ENCODE data around the gene HLA-DMA.
"Not testable (repeated sequence)": the region's sequence is repeated elsewhere in the genome, so short reads cannot be mapped to it uniquely, and the experiment has no call there.

The HLA-DMA gene

GRCh38 chr6:32954986-32955802 is 2.3 kb upstream of the HLA-DMA start:
- DNase-seq (ENCODE audit: low read depth in 2 of 2): no peak

- DNase-seq (ENCODE audit: low read depth in 2 of 2): no peak
Observed at GRCh38 chr6:32954267-32954666, 1.4 kb upstream of the HLA-DMA start.

- DNase-seq (ENCODE audit: low read depth in 2 of 2): no peak
Observed at GRCh38 chr6:32953775-32954174, 878 bp upstream of the HLA-DMA start.

- no peak for DNase-seq (ENCODE audit: low read depth in 2 of 2)
Observed at GRCh38 chr6:32950449-32950848, 2.4 kb downstream of the HLA-DMA start.

GRCh38 chr6:32950010-32950409 is 2.9 kb downstream of the HLA-DMA start:
- no peak for DNase-seq (ENCODE audit: low read depth in 2 of 2)

DNA sequence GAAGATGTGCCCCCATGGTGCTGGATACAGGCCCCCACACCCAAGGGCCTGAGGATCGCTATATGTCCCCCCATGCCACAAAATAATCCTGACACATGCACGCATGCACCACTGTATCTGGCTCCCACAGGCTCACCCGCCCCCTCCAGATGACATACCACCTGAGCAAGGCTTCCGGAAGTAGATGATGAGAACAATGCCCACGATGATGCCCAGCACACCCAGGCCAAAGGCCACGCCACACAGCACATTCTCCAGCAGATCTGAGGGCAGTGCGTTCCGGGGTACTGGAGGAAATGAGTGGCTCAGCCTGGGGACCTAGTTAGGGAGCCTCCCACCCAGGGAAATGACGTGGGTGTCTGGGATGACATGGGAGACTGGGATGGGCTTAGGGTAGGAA is 3.8 kb downstream of the HLA-DMA start:
- DNase-seq (ENCODE audit: low read depth in 2 of 2): no peak

DNA sequence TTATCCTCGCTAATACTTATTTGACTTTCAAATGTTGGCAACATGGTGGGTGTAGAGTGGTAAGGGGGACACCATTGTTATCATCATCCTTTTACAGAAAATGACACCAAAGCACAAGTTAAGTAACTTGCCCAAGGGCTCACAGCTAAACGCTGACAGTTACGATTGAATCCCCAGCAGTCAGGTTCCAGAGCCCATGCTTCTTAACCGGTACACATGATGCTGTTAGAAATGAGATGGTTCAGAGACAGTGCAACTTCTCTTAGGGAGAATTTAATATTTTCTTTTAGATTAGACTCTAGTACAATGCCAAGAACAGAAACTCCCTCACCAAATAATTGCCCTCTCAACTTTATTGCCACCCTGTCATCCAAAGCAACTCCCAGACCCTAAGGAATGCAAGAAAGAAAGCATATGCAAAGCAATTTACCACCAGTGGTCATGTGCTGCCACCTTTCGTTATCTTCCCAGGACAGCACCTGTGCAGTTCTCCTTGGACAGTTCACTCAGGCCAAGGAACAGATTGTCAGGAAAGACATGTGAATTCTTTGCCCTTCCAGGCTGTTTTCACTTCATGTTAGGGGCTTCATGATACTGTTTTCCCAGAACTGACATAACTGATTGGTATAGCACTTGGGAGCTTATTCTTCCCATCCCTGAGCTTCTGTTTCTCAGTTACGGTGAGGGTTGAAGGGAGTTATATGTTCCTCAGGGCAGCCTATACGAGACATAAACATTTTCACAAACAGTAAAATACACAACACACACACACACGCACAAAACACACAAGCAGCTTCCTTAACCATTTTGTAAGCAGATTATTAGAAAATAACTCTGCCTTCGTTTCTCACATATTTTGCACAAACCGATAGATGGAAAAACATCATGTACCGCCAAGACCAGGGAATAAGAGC is 5.1 kb downstream of the HLA-DMA start:
- DNase-seq (ENCODE audit: low read depth in 2 of 2): no peak

DNA sequence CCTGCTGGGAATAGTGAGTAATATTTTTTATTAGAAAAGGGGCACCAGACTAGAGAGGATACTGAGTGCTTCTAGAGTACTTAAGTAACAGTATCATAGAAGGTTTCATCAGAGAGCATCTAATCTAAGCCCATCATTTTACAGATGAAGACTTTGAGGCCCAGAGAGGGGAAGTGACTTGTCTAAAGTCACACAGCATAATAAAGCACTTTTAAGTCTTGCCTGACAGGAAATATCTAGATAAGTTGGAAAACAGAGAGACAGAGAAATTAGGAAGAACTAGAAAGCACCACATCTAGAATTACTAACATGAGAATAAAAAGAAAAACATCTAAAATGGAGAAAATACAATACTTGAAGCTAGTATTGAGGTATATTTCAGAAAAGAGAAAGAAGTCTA is 6.0 kb downstream of the HLA-DMA start:
- DNase-seq (ENCODE audit: low read depth in 2 of 2): no peak

DNA sequence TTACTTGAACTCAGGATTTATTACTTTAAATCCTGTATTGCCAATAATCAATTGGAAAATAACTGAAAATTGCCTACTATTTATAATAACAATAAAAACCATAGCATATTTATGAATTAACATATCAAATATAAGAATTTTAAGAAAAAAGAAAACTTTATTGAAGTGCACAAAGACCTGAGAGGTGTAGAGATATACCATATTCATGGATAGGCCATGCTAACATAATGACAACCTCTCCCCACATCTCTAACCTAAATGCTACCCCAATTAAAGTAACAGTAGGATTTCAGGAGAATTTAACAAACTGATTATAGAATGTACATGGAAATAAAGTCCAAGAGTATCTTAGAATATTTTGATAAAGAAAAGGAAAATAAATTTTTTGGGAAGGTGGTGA is 6.9 kb downstream of the HLA-DMA start:
- no peak for DNase-seq (ENCODE audit: low read depth in 2 of 2)

DNA sequence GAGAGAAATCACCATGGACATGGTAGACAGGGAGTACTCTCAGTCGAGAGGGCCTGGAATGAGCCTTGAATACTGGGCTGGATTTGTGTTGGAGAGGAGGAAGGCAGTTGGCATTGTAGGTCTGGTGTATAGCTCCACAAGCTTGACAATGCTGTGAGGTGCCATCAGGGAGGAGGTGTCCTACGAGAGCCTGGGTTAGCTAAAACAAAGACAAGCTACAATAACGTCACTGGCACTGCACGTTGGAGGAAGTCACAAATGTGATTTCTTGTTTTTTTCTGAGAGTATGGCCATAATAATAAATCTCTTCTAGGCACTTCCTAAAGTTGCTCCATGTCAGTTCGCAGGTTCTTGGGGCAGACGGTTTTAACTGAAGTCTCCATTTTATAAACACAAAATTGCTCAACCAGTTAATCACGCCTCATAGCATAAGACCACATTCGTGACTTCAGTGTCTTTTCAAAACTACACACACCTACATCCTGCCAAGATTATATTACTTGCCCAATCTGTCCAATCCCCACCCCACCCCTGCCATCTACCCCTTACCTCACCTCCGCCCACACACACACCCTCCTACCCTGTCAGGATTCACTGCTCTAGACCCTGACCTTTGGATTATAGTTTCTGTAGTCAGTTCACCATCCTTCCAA is 7.7 kb downstream of the HLA-DMA start:
- peak in 1 of 2 donors; percentile 53 for DNase-seq (ENCODE audit: low read depth in 2 of 2)

DNA sequence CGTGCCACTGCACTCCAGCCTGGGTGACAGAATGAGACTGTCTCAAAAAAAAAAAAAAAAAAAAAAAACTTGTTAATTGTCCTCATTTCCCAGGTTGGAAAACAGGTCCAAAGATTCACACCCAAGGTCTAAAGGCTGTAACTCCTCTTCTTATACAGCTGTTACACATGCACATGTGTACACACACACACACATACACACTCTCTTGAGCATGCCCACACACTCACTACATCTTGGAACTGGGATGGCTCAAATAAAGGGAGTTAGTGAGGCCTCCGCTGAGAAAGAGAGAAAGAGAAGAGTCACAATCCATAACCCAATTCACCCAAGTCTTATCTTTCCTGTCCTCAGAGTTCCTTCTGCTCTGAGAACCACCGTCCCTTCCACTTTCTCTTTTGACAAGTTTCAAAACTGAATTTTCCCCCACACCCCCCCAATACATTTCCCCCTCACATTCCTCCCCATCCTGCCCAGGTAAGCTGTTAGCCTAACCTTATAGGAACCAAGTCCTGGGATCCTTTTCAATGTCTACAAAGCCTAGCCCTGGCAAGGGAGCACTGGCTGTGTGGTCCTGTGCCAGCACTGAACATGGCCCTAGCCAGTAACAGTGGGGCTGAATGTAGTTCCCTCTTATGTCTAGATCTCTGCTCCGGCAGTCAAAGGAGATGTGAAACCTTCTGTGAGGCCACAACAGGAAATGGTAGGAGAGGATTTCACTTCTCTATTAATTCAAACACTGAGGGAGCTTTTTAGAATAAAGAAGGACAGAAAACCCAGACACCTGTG is 8.8 kb downstream of the HLA-DMA start:
- DNase-seq (ENCODE audit: low read depth in 2 of 2): peak in 1 of 2 donors; percentile 8

DNA sequence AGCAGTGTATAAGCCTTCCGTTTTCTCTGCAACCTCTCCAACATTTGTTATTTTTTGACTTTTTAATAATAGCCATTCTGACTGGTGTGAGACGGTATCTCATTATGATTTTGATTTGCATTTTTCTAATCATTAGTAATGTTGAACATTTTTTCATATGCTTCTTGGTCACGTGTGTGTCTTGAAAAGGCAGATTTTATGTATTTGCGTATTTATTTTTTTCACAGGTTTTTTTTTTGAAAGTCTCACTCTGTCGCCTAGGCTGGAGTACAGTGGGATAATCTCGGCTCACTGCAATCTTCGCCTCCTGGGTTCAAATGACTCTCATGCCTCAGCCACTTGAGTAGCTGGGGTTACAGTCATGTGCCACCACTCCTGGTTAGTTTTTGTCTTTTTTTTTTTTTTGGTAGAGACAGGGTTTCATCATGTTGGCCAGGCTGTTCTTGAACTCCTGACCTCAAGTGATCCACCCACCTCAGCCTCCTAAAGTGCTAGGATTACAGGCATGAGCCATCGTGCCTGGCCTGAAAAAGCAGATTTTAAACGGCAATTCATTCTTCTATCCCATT is 10.3 kb downstream of the HLA-DMA start:
- not testable (repeated sequence) for DNase-seq (ENCODE audit: low read depth in 2 of 2)

DNA sequence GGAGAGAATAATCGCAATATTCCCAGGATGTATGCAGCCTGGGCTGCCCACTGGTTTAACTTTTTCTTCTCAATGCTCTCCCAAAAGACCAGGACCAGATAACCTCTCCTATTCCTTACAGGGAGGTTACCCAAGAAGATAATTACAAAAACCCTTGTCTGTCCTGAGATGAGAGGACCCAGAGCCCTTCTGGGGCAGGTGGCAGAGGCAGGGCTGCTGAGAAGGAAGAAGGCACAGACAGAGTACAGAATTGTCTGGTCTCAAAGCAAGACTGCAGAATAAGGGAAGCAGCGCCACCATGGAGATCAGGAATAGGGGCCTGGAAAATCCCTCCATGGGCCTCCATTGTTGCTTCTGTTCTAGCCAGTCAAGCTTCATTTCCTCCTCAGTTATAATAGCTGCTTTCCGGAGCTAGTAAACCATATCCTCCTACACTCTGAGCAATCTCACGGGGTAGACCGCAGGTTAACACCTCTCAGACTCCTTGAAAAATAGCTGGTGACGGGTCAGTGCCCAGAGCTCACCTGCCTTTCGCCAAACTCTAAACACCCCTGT is 11.6 kb downstream of the HLA-DMA start:
- peak in 1 of 2 donors; percentile 24 for DNase-seq (ENCODE audit: low read depth in 2 of 2)

DNA sequence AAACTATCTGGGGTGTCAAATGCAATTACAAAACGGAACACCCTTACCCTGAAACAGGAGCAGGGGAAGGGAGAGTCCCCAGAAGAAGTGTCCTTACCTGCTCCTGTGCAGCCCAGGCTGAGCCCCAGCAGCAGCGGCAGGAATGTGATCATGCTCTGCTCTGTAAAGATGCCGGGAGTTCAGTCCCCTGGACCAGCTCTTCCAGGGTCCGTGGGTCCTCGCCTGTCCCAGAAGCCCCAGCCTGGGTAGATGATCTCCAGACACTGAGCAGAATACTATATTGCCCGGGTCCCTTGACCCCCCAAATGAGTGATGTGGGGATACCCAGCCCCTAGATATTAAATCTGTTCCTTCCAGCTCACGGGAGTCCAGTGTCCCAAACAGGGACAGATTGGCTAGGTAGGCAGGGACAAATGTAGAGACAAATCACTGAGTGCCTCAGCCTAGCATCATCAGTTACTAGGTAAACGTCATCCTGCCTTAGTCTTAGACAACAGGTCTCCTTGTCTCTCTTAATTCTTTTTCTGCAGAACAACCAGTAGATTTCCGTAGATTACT is 12.2 kb downstream of the HLA-DMA start, which contains the start of gene HLA-DMB:
TSS of gene HLA-DMB (minus strand) at position 373 of the 558 bp plus-strand sequence. CDS start at position 152, 221 bp downstream.
- peak in 1 of 2 donors; percentile 5 for DNase-seq (ENCODE audit: low read depth in 2 of 2)

- DNase-seq (ENCODE audit: low read depth in 2 of 2): no peak
Observed at GRCh38 chr6:32938494-32938893, 14.4 kb downstream of the HLA-DMA start.

GRCh38 chr6:32937230-32937633 is 15.7 kb downstream of the HLA-DMA start:
- DNase-seq (ENCODE audit: low read depth in 2 of 2): no peak

- DNase-seq (ENCODE audit: low read depth in 2 of 2): no peak
Observed at GRCh38 chr6:32936239-32937152, 16.4 kb downstream of the HLA-DMA start.

DNA sequence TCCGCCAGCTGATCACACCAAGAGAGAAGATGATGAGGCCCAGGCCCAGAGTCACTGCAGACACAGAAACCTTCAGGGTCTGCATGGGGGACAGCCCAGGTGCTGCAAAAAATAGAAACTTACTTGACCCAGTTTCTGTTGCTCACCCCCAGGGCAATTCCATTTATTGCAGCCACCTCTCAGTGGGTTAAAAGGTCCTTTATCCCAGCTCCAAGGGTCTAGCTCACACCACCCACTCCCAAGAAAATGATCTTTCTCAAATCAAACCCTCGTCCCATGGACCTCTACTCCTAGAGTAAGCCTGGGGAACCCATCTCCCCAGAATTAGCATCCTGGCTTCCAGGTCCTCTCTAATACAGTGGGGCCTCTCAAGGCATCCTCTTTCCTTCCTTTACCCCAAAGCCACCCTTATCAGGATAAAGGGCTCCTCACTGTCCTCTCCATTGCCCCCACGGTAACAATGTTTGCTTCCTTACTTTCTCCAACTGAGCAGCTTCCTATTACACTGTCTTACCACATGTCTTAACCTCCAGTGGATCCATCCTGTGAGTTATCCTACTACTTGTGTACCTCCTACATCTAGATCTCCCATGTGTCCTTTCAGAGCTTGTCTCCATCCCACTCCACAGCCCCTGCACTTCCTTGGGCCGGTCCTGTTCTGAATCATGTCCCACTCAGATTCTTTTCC is 17.2 kb downstream of the HLA-DMA start:
- DNase-seq (ENCODE audit: low read depth in 2 of 2): no peak

DNA sequence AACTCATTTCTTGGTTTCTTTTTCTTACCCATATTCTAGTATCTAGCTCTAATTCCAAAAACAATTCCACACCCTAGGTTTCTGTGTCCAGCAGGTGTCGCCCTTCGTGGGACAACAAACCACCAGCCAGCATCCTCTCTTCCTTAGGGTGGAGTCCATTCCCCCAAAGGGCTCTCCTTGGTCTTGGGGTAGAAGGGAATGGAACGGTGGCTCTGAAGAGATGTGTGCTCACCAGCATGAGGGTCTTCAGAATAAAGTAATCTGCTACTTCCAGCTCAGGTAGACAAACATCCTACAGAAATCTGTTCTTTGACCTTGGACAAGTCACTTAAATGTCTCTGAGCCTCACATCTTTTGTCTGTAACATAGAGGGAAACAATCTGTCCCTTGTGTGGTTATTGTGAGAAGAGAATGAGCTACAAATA is 19.2 kb downstream of the HLA-DMA start:
- DNase-seq (ENCODE audit: low read depth in 2 of 2): peak; percentile 55 to 62
